NCI-H2029 treated with DMSO at 0.1 percent for 48 hours (cell line): Measurements from ENCODE around the gene HDAC4.

Experiments used
- DNase-seq: peaks from one replicate; lab custom pipeline; 2025; lab: John Stamatoyannopoulos, UW

Gene HDAC4

GRCh38 chr2:239279508-239280295 lies 121.1 kb downstream of the HDAC4 start:
- DNase-seq, result no peak

- DNase-seq, result no peak
These were observed 121.9 kb downstream of the HDAC4 start for GRCh38 chr2:239278941-239279365.

- DNase-seq, result no peak
These were observed 122.5 kb downstream of the HDAC4 start for GRCh38 chr2:239278361-239278760.

GRCh38 chr2:239277401-239278085 lies 123.3 kb downstream of the HDAC4 start:
- no peak for DNase-seq

GRCh38 chr2:239276851-239277250 lies 124.0 kb downstream of the HDAC4 start:
- DNase-seq, result no peak

GRCh38 chr2:239275847-239276831 lies 124.7 kb downstream of the HDAC4 start:
- no peak for DNase-seq

- no peak for DNase-seq
These were observed 125.7 kb downstream of the HDAC4 start for GRCh38 chr2:239275044-239275685.

GRCh38 chr2:239274391-239275043 lies 126.3 kb downstream of the HDAC4 start:
- no peak for DNase-seq

GRCh38 chr2:239273280-239274234 lies 127.3 kb downstream of the HDAC4 start:
- DNase-seq, result no peak

- DNase-seq, result no peak
These were observed 128.2 kb downstream of the HDAC4 start for GRCh38 chr2:239272626-239273025.

GRCh38 chr2:239271882-239272281 lies 128.9 kb downstream of the HDAC4 start:
- no peak for DNase-seq

GRCh38 chr2:239271471-239271870 lies 129.3 kb downstream of the HDAC4 start:
- no peak for DNase-seq

GRCh38 chr2:239269916-239270315 lies 130.9 kb downstream of the HDAC4 start:
- DNase-seq, result no peak

GRCh38 chr2:239269173-239269885 lies 131.5 kb downstream of the HDAC4 start:
- no peak for DNase-seq

GRCh38 chr2:239268549-239268948 lies 132.3 kb downstream of the HDAC4 start:
- no peak for DNase-seq

GRCh38 chr2:239268082-239268481 lies 132.7 kb downstream of the HDAC4 start:
- DNase-seq, result no peak

- DNase-seq, result no peak
These were observed 133.4 kb downstream of the HDAC4 start for GRCh38 chr2:239267288-239267951.

- no peak for DNase-seq
These were observed 134.0 kb downstream of the HDAC4 start for GRCh38 chr2:239266779-239267287.

GRCh38 chr2:239266434-239266766 lies 134.4 kb downstream of the HDAC4 start:
- no peak for DNase-seq
